ENCODE data around the gene RBM23. TPM values are rescaled to one million over a fixed set of nuclear protein-coding genes. Genes with fewer than 3 reads are reported as not detected.

RBM23 gene
- total and polyA plus RNA-seq, 4 donors = 27.7 to 104 (median 71.7) TPM

DNA sequence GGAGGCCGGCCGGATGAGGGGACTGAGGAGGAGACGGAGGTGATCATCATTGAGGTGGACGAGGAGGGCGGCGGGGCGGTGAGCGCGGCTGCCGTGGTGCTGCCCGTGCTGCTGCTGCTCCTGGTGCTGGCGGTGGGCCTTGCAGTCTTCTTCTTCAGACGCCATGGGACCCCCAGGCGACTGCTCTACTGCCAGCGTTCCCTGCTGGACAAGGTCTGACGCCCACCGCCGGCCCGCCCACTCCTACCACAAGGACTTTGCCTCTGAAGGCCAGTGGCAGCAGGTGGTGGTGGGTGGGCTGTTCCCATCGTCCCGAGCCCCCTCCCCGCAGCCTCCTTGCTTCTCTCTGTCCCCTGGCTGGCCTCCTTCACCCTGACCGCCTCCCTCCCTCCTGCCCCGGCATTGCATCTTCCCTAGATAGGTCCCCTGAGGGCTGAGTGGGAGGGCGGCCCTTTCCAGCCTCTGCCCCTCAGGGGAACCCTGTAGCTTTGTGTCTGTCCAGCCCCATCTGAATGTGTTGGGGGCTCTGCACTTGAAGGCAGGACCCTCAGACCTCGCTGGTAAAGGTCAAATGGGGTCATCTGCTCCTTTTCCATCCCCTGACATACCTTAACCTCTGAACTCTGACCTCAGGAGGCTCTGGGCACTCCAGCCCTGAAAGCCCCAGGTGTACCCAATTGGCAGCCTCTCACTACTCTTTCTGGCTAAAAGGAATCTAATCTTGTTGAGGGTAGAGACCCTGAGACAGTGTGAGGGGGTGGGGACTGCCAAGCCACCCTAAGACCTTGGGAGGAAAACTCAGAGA lies 72.9 kb downstream of the RBM23 start:
- Histone ChIP-seq H3K4me3 (no peak overlapping the region), H3K9ac (ENCODE audit: insufficient read depth in 1 of 2, low read length in 2 of 2) (peak overlapping the region in 1 of 2 donors; percentile 35), H3K4me1 (ENCODE audit: control insufficient read depth in 5 of 5, insufficient read depth in 5 of 5, low read length in 5 of 5) (peaks cover 0 to 49% (median 29%) of the 10 kb centered on the region in 5 donors), H3K9me3 (ENCODE audit: control insufficient read depth in 4 of 4, insufficient read depth in 3 of 4, low read length in 3 of 4) (peaks cover 0 to 2% (median 0%) of the 10 kb centered on the region in 4 donors), H3K27me3 (ENCODE audit: control insufficient read depth in 3 of 3, insufficient read depth in 3 of 3, low read length in 2 of 3) (no peaks in the 10 kb centered on the region), H3K27ac (ENCODE audit: low read depth in 1 of 2, low read length in 1 of 2) (peak overlapping the region in 1 of 2 donors; percentile 77), H3K36me3 (ENCODE audit: control insufficient read depth in 4 of 4, insufficient read depth in 4 of 4, low read length in 4 of 4) (peaks cover 0 to 54% (median 49%) of the 10 kb centered on the region in 4 donors)
- WGBS, 2 donors = 93 to 96% methylated on average over 26 of the region's 26 CpGs
- TF ChIP-seq, protein P1, sequence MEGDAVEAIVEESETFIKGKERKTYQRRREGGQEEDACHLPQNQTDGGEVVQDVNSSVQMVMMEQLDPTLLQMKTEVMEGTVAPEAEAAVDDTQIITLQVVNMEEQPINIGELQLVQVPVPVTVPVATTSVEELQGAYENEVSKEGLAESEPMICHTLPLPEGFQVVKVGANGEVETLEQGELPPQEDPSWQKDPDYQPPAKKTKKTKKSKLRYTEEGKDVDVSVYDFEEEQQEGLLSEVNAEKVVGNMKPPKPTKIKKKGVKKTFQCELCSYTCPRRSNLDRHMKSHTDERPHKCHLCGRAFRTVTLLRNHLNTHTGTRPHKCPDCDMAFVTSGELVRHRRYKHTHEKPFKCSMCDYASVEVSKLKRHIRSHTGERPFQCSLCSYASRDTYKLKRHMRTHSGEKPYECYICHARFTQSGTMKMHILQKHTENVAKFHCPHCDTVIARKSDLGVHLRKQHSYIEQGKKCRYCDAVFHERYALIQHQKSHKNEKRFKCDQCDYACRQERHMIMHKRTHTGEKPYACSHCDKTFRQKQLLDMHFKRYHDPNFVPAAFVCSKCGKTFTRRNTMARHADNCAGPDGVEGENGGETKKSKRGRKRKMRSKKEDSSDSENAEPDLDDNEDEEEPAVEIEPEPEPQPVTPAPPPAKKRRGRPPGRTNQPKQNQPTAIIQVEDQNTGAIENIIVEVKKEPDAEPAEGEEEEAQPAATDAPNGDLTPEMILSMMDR (IDR thresholded peaks at IDR 0.05; ENCODE audit: control extremely low read depth, extremely low read depth) = no peak
- DNase-seq = no peak
- no peak for ATAC-seq (ENCODE audit: insufficient read depth, low FRiP score)

DNA sequence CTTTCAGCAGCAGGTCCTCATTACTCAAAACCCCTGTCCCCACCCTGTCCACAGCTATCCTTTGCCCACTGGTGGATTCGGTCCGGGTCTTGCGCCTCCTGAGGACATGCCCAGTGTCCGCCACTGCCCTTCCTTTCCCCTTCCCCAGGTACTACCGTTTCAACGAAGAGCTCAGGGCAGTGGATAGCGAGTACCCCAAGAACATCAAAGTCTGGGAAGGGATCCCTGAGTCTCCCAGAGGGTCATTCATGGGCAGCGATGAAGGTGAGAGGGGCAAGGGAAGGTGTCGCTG lies 73.9 kb downstream of the RBM23 start:
- TF ChIP-seq, protein P1 (IDR thresholded peaks at IDR 0.05; ENCODE audit: control extremely low read depth, extremely low read depth) = no peak
- no peak for ATAC-seq (ENCODE audit: insufficient read depth, low FRiP score)
- H3K9ac ChIP-seq (ENCODE audit: insufficient read depth in 1 of 2, low read length in 2 of 2) = peak overlapping the region in 1 of 2 donors; percentile 19

DNA sequence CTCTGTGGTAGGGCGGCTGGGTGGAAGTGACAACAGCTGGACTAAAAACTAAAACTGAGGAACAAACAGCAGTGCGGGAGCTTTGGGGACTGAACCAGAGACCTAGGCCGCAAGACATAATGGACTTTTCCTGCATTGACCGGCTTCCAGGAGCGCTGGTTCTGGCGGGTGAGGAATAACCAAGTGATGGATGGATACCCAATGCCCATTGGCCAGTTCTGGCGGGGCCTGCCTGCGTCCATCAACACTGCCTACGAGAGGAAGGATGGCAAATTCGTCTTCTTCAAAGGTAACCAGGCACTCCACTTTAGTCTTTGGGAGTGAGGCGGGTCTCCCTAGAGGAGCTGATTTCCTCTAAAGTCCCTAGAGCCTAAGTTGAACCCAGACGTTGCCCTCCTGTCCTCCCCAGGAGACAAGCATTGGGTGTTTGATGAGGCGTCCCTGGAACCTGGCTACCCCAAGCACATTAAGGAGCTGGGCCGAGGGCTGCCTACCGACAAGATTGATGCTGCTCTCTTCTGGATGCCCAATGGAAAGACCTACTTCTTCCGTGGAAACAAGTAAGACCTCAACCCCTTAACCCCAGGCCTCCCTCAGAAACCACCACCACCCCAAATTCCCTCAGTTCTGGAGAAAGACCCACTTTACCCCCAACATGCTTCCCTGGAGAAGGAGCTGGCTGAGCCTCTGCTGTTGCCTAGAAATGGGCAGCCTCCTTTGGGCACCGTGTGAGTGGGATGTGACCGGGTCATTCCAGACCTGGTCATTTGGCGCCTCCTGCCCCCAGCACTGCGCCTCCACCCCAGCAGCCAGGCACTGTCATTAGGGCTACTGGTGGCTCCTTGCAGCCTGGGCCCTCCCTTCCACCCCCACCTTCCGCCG lies 74.5 kb downstream of the RBM23 start:
- Histone ChIP-seq H3K9me3 (ENCODE audit: control insufficient read depth in 4 of 4, insufficient read depth in 3 of 4, low read length in 3 of 4) (peaks cover 0 to 2% (median 0%) of the 10 kb centered on the region in 4 donors), H3K27ac (ENCODE audit: low read depth in 1 of 2, low read length in 1 of 2) (no peak overlapping the region), H3K9ac (ENCODE audit: insufficient read depth in 1 of 2, low read length in 2 of 2) (no peak overlapping the region), H3K4me3 (no peak overlapping the region), H3K36me3 (ENCODE audit: control insufficient read depth in 4 of 4, insufficient read depth in 4 of 4, low read length in 4 of 4) (peaks cover 0 to 58% (median 51%) of the 10 kb centered on the region in 4 donors), H3K27me3 (ENCODE audit: control insufficient read depth in 3 of 3, insufficient read depth in 3 of 3, low read length in 2 of 3) (no peaks in the 10 kb centered on the region), H3K4me1 (ENCODE audit: control insufficient read depth in 5 of 5, insufficient read depth in 5 of 5, low read length in 5 of 5) (peaks cover 0 to 37% (median 21%) of the 10 kb centered on the region in 5 donors)
- DNase-seq = no peak
- 93 to 95% methylated on average over 22 of the region's 22 CpGs for WGBS, 2 donors
- TF ChIP-seq, protein P1 (IDR thresholded peaks at IDR 0.05; ENCODE audit: control extremely low read depth, extremely low read depth) = no peak
- ATAC-seq (ENCODE audit: insufficient read depth, low FRiP score) = no peak

More for the DNA sequence above, 73.9 kb downstream of the RBM23 start:
- Histone ChIP-seq H3K36me3 (ENCODE audit: control insufficient read depth in 4 of 4, insufficient read depth in 4 of 4, low read length in 4 of 4) (peaks cover 0 to 55% (median 51%) of the 10 kb centered on the region in 4 donors), H3K27me3 (ENCODE audit: control insufficient read depth in 3 of 3, insufficient read depth in 3 of 3, low read length in 2 of 3) (no peaks in the 10 kb centered on the region), H3K27ac (ENCODE audit: low read depth in 1 of 2, low read length in 1 of 2) (no peak overlapping the region), H3K4me1 (ENCODE audit: control insufficient read depth in 5 of 5, insufficient read depth in 5 of 5, low read length in 5 of 5) (peaks cover 0 to 39% (median 25%) of the 10 kb centered on the region in 5 donors), H3K9me3 (ENCODE audit: control insufficient read depth in 4 of 4, insufficient read depth in 3 of 4, low read length in 3 of 4) (peaks cover 0 to 2% (median 0%) of the 10 kb centered on the region in 4 donors), H3K4me3 (no peak overlapping the region)
- DNase-seq = no peak
- 92 to 93% methylated on average over 9 of the region's 9 CpGs for WGBS, 2 donors

Small RNAs within 50 kb of the gene (small RNA-seq; reads per million reads assigned to genes)
- gene RF00019 (ENCODE audit: low replicate concordance) = not detected

Other genes starting within 250 kb of the RBM23 start
- 10 to 100 TPM; 95.8 to 99.8 TPM for gene OXA1L, start 152.5 kb downstream of the RBM23 start, total RNA-seq
- 10 to 100 TPM; 81.3 to 98.6 TPM for gene OXA1L, start 152.5 kb downstream of the RBM23 start, polyA plus RNA-seq
- gene SLC7A7, start 103.7 kb downstream of the RBM23 start, total RNA-seq = 10 to 100 TPM; 28.0 to 65.2 TPM
- 100 to 1,000 TPM in 1 of 2 donors, 10 to 100 TPM in 1; 31.2 to 113 TPM for gene SLC7A7, start 103.7 kb downstream of the RBM23 start, polyA plus RNA-seq
- 100 to 1,000 TPM in 1 of 2 donors, 10 to 100 TPM in 1; 27.5 to 102 TPM for gene MRPL52, start 89.3 kb downstream of the RBM23 start, total RNA-seq
- gene MRPL52, start 89.3 kb downstream of the RBM23 start, polyA plus RNA-seq = 100 to 1,000 TPM; 105 to 239 TPM
- 100 to 1,000 TPM; 121 to 162 TPM for gene MMP14, start 82.6 kb downstream of the RBM23 start, total RNA-seq
- gene MMP14, start 82.6 kb downstream of the RBM23 start, polyA plus RNA-seq = 100 to 1,000 TPM; 125 to 144 TPM
- gene LRP10, start 47.4 kb downstream of the RBM23 start, total RNA-seq = 100 to 1,000 TPM in 1 of 2 donors, 10 to 100 TPM in 1; 55.2 to 148 TPM
- 100 to 1,000 TPM in 1 of 2 donors, 10 to 100 TPM in 1; 25.7 to 133 TPM for gene LRP10, start 47.4 kb downstream of the RBM23 start, polyA plus RNA-seq
- gene REM2, start 35.9 kb downstream of the RBM23 start, total RNA-seq = under 1 TPM in 1 of 2 donors, not detected in 1; 0.92 TPM
- gene REM2, start 35.9 kb downstream of the RBM23 start, polyA plus RNA-seq = under 1 TPM; 0.88 to 0.98 TPM
- gene PRMT5, start 10.2 kb upstream of the RBM23 start, total RNA-seq = 10 to 100 TPM; 45.6 to 54.7 TPM
- gene PRMT5, start 10.2 kb upstream of the RBM23 start, polyA plus RNA-seq = 10 to 100 TPM; 19.2 to 56.5 TPM
- gene HAUS4, start 37.9 kb upstream of the RBM23 start, total RNA-seq = 10 to 100 TPM; 47.2 to 49.0 TPM
- gene HAUS4, start 37.9 kb upstream of the RBM23 start, polyA plus RNA-seq = 10 to 100 TPM; 28.3 to 45.5 TPM
- gene AJUBA, start 63.4 kb upstream of the RBM23 start, total RNA-seq = 10 to 100 TPM; 33.8 to 34.2 TPM
- 10 to 100 TPM in 1 of 2 donors, 1 to 10 TPM in 1; 7.2 to 23.7 TPM for gene AJUBA, start 63.4 kb upstream of the RBM23 start, polyA plus RNA-seq
- gene C14orf93, start 91.0 kb upstream of the RBM23 start, total RNA-seq = 10 to 100 TPM; 10.3 to 14.9 TPM
- 1 to 10 TPM; 7.5 to 8.4 TPM for gene C14orf93, start 91.0 kb upstream of the RBM23 start, polyA plus RNA-seq
- gene PSMB5, start 115.8 kb upstream of the RBM23 start, total RNA-seq = 100 to 1,000 TPM in 1 of 2 donors, 10 to 100 TPM in 1; 64.8 to 107 TPM
- 100 to 1,000 TPM in 1 of 2 donors, 10 to 100 TPM in 1; 94.6 to 147 TPM for gene PSMB5, start 115.8 kb upstream of the RBM23 start, polyA plus RNA-seq
- not detected for gene PSMB11, start 123.1 kb upstream of the RBM23 start, total RNA-seq
- not detected for gene PSMB11, start 123.1 kb upstream of the RBM23 start, polyA plus RNA-seq
- gene CDH24, start 138.4 kb upstream of the RBM23 start, total RNA-seq = 1 to 10 TPM; 4.2 to 4.6 TPM
- 1 to 10 TPM; 2.0 to 4.8 TPM for gene CDH24, start 138.4 kb upstream of the RBM23 start, polyA plus RNA-seq
- gene ACIN1, start 176.0 kb upstream of the RBM23 start, total RNA-seq = 100 to 1,000 TPM; 125 to 154 TPM
- gene ACIN1, start 176.0 kb upstream of the RBM23 start, polyA plus RNA-seq = 100 to 1,000 TPM in 1 of 2 donors, 10 to 100 TPM in 1; 76.3 to 106 TPM
- gene C14orf119, start 176.4 kb upstream of the RBM23 start, total RNA-seq = 10 to 100 TPM; 23.9 to 56.7 TPM
- 10 to 100 TPM; 26.0 to 64.9 TPM for gene C14orf119, start 176.4 kb upstream of the RBM23 start, polyA plus RNA-seq
- gene CIROP, start 185.8 kb upstream of the RBM23 start, total RNA-seq = not detected
- not detected for gene CIROP, start 185.8 kb upstream of the RBM23 start, polyA plus RNA-seq
- gene CEBPE, start 200.1 kb upstream of the RBM23 start, total RNA-seq = under 1 TPM in 1 of 2 donors, not detected in 1; 0.67 TPM
- gene CEBPE, start 200.1 kb upstream of the RBM23 start, polyA plus RNA-seq = 1 to 10 TPM in 1 of 2 donors, under 1 TPM in 1; 0.16 to 3.5 TPM